Caco-2 (cell line): ENCODE measurements around the gene TMEM129. TPM values are rescaled to one million over a fixed set of nuclear protein-coding genes. Genes with fewer than 3 reads are reported as not detected.

Experiments used
- BruUV-seq: library from RNA; stranded (reverse); fragments of 400-500 nt; replicated peaks from 2 replicates; lab custom pipeline; 2021; lab: Mats Ljungman, UMichigan
- CTCF ChIA-PET: fragments of 300-600 bp; sonication (Branson Sonifier 250); formaldehyde crosslinking; loops from one replicate; lab custom pipeline; 2022; ENCODE audit warnings: antibody characterized with exemption; lab: Charles Lee
- POLR2A ChIA-PET: fragments of 300-600 bp; sonication (Branson Sonifier 250); formaldehyde crosslinking; loops from one replicate; lab custom pipeline; 2022; ENCODE audit warnings: antibody characterized with exemption; lab: Charles Lee
- DNase-seq, 2 experiments: peaks; one replicate each; pipeline versions ENCODE4 v3.0.0 to v3.0.0-alpha.2; 2020 to 2022
- H3K27me3 ChIP-seq: replicated peaks from 2 replicates; pipeline ENCODE4 v1.6.0; 2011; ENCODE audit warnings: low read length; ENCODE audit not compliant: control insufficient read depth, insufficient read depth
- H3K36me3 ChIP-seq: 2 replicates; pipeline ENCODE4 v1.5.1; 2011; ENCODE audit warnings: low read length; ENCODE audit not compliant: control insufficient read depth, insufficient read depth
- H3K4me1 ChIP-seq: fragments of 250-450 bp; sonication (Bioruptor Pico); 2 replicates; pipeline ENCODE4 v1.5.1; 2020; ENCODE audit warnings: mild to moderate bottlenecking
- H3K4me3 ChIP-seq: 2 replicates; pipeline ENCODE4 v1.5.1; 2011; ENCODE audit warnings: low read depth, mild to moderate bottlenecking, control low read depth, low read length
- H3K9me3 ChIP-seq: fragments of 250-450 bp; sonication (Bioruptor Pico); 2 replicates; pipeline ENCODE4 v1.5.1; 2020; ENCODE audit warnings: mild to moderate bottlenecking, moderate library complexity
- H3K27ac Mint-ChIP-seq: one replicate; pipeline ENCODE4 v1.8.0; 2022; ENCODE audit warnings: mixed read lengths; ENCODE audit not compliant: unreplicated experiment
- H3K27me3 Mint-ChIP-seq: one replicate; pipeline ENCODE4 v1.8.0; 2022; ENCODE audit warnings: mixed read lengths; ENCODE audit not compliant: insufficient read depth, unreplicated experiment
- H3K36me3 Mint-ChIP-seq: one replicate; pipeline ENCODE4 v1.8.0; 2022; ENCODE audit warnings: mild to moderate bottlenecking, mixed read lengths; ENCODE audit not compliant: insufficient read depth, unreplicated experiment
- H3K4me1 Mint-ChIP-seq: one replicate; pipeline ENCODE4 v1.8.0; 2022; ENCODE audit warnings: low read depth, mixed read lengths; ENCODE audit not compliant: unreplicated experiment
- H3K4me3 Mint-ChIP-seq: one replicate; pipeline ENCODE4 v1.8.0; 2022; ENCODE audit warnings: mild to moderate bottlenecking, moderate library complexity, mixed read lengths; ENCODE audit not compliant: unreplicated experiment
- H3K9me3 Mint-ChIP-seq: one replicate; pipeline ENCODE4 v1.8.0; 2022; ENCODE audit warnings: mixed read lengths; ENCODE audit not compliant: unreplicated experiment
- intact Hi-C: fragments of 100-400 bp; cut with micrococcal nuclease; formaldehyde crosslinking; loops from one replicate; pipeline ENCODE4 v1.10.0; 2022; ENCODE audit not compliant: unreplicated experiment
- total RNA-seq: library from RNA; stranded (reverse); gene quantifications from 2 replicates; pipeline ENCODE4 v1.2.3, GENCODE V29; 2022
- TF ChIP-seq, protein P1 (sequence below), 2 experiments: fragments of 200-600 bp in 1 of 2; IDR thresholded peaks; 1 replicate in 1 of 2; 2 replicates in 1 of 2; pipeline versions ENCODE4 v1.5.1 to v1.8.0; 2011 to 2022; ENCODE audit warnings: antibody characterized with exemption in 1 of 2, control low read depth in 1 of 2, inconsistent platforms in 1 of 2, low read depth in 1 of 2, low read length in 1 of 2, mild to moderate bottlenecking in 1 of 2, moderate library complexity in 1 of 2; ENCODE audit not compliant: insufficient read depth in 1 of 2, severe bottlenecking in 1 of 2, unreplicated experiment in 1 of 2

TMEM129 gene
- total RNA-seq, 1 experiment from 2014 or later: 39.0 TPM

DNA sequence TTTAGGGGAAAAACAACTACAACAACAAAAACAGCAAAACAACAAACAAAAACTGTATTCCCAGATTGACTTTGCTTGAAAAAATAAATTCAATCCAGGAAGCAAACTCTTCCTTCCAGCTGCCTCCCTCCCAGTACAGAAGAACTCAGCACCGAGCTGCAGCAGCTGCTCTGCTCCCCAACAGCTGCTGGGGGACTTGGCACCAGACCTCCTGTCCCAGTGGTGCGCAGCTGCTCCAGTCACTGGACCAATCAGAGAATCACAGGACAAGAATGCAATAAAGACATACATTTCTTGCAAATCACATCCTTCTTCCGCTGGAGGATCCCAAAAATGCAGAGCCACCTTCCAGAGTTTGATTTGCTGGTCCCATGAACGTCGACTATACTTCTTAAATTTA is 25.2 kb downstream of the TMEM129 start:
- ChIA-PET CTCF (interaction anchor here (1.1 kb wide), 1 partner anchor 27 kb away, joined by 3 read pairs; no protein-coding TSS in a partner anchor), POLR2A (no interaction called here)
- BruUV-seq: no TSS peak
- Mint-ChIP-seq H3K9me3 (no peaks in the 10 kb centered on the region), H3K27me3 (no peaks in the 10 kb centered on the region), H3K4me3 (no peak overlapping the region), H3K4me1 (no peaks in the 10 kb centered on the region), H3K36me3 (peaks cover 100% of the 10 kb centered on the region), H3K27ac (no peak overlapping the region)
- no peak for DNase-seq
- H3K36me3 ChIP-seq: peaks cover 3% of the 10 kb centered on the region
- TF ChIP-seq, protein P1, sequence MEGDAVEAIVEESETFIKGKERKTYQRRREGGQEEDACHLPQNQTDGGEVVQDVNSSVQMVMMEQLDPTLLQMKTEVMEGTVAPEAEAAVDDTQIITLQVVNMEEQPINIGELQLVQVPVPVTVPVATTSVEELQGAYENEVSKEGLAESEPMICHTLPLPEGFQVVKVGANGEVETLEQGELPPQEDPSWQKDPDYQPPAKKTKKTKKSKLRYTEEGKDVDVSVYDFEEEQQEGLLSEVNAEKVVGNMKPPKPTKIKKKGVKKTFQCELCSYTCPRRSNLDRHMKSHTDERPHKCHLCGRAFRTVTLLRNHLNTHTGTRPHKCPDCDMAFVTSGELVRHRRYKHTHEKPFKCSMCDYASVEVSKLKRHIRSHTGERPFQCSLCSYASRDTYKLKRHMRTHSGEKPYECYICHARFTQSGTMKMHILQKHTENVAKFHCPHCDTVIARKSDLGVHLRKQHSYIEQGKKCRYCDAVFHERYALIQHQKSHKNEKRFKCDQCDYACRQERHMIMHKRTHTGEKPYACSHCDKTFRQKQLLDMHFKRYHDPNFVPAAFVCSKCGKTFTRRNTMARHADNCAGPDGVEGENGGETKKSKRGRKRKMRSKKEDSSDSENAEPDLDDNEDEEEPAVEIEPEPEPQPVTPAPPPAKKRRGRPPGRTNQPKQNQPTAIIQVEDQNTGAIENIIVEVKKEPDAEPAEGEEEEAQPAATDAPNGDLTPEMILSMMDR (IDR thresholded peaks at IDR 0.05; ENCODE audit: insufficient read depth in 1 of 2, low read depth in 1 of 2, low read length in 1 of 2, severe bottlenecking in 1 of 2, unreplicated experiment in 1 of 2): no peak
- no peaks in the 10 kb centered on the region for H3K27me3 ChIP-seq
- H3K9me3 ChIP-seq: no peaks in the 10 kb centered on the region
- H3K4me3 ChIP-seq: no peak overlapping the region
- intact Hi-C loops: no loop called here
- H3K4me1 ChIP-seq: no peaks in the 10 kb centered on the region

DNA sequence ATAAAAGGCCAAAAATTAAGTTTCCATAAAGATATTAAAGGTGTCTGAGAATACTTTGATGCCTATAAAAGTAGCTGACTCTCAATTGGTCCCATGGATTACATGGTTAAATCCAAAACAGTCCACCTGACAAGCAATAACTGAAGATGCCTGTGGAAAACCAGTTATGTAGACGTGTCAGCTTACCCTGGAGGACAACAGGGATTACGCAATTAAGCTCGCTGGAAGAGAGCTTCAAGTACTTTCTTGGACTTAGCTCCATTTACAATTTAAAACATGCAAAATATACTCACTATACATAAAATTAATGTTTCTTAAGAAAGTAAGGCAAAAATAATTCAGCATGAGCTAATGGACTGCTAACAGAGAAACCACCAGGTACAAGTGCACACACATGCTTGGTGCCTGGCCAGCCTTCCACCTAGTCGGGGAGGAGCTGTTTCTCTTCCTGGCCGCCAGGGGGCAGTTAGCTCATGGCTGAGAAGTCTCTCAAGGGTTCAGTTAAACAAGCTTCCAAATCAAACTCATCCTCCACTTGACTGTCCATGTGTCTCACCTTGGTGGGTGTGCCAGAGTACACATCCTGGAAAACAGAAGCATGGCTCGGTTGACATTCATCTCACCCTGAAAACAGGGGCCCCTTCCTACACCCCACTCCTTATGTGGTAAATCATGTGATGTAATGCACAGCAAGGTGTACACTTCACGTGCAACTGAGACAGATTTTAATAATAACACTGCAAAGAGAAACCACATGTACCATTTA is 27.8 kb downstream of the TMEM129 start:
- intact Hi-C loops: loop anchor here (1.0 kb wide), 2 partner anchors 16 to 33 kb away; no protein-coding TSS in a partner anchor
- BruUV-seq: TSS peak; percentile 60

DNA sequence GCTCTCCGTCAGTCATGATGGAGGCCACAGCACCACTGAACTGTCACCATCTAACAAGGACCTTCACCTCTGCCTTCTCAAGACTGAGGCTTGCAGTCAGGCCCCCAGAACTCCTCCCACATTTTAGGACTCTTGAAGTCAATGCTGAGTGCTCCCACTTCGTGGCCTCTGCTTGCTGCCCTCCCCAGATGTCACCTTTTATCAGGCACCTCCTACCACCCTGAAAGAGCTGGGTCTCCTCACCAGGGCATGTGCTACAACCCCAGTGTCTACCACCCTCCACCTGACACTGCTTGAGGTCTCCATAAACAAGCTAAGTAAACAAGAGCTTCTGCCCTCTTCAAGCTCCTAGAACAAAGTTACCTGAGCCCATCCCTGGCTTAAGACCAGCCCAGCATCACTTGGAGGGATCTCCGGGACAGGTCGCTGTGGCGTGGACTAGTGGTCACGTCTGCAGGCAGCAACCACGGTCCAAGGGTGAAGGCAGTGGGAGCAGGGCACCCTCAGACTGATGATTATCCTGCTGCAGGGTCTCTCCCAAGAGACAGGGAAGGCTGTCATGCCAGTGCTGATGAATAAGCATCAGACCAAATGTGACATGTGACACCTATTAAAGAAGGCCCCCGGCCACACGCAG is 29.3 kb downstream of the TMEM129 start:
- Mint-ChIP-seq H3K4me3 (no peak overlapping the region), H3K36me3 (peaks cover 88% of the 10 kb centered on the region), H3K9me3 (no peaks in the 10 kb centered on the region), H3K27ac (no peak overlapping the region), H3K27me3 (no peaks in the 10 kb centered on the region), H3K4me1 (no peaks in the 10 kb centered on the region)
- no peaks in the 10 kb centered on the region for H3K27me3 ChIP-seq
- peaks cover 6% of the 10 kb centered on the region for H3K36me3 ChIP-seq
- no peaks in the 10 kb centered on the region for H3K9me3 ChIP-seq
- CTCF ChIA-PET: interaction anchor here (1.9 kb wide), 1 partner anchor 20 kb away, joined by 13 read pairs; the partner anchor contains the start of gene SLBP
- BruUV-seq: no TSS peak
- no peaks in the 10 kb centered on the region for H3K4me1 ChIP-seq
- POLR2A ChIA-PET: interaction anchor here (0.9 kb wide), 1 partner anchor 17 kb away, joined by 6 read pairs; no protein-coding TSS in a partner anchor
- DNase-seq: no peak
- TF ChIP-seq, protein P1 (IDR thresholded peaks at IDR 0.05; ENCODE audit: insufficient read depth in 1 of 2, low read depth in 1 of 2, low read length in 1 of 2, severe bottlenecking in 1 of 2, unreplicated experiment in 1 of 2): no peak
- intact Hi-C loops: no loop called here
- H3K4me3 ChIP-seq: no peak overlapping the region

More for the DNA sequence above, 27.8 kb downstream of the TMEM129 start:
- DNase-seq: peak; percentile 79 to 88
- POLR2A ChIA-PET: interaction anchor here (0.6 to 1.5 kb wide), 8 partner anchors 10 to 347 kb away, joined by 3 to 16 read pairs (median 4); partner anchors contain the start of genes SLBP, TACC3 and TMEM129
- H3K4me3 Mint-ChIP-seq: no peak overlapping the region
- H3K9me3 ChIP-seq: no peaks in the 10 kb centered on the region
- TF ChIP-seq, protein P1 (IDR thresholded peaks at IDR 0.05; ENCODE audit: insufficient read depth in 1 of 2, low read depth in 1 of 2, low read length in 1 of 2, severe bottlenecking in 1 of 2, unreplicated experiment in 1 of 2): peak; percentile 82 to 87
- peaks cover 6% of the 10 kb centered on the region for H3K36me3 ChIP-seq
- CTCF ChIA-PET: interaction anchor here (0.8 to 1.9 kb wide), 16 partner anchors 9 to 761 kb away, joined by 3 to 27 read pairs (median 6); partner anchors contain the start of genes GAK, SLBP, TACC3 and TMEM129
- H3K4me1 Mint-ChIP-seq: no peaks in the 10 kb centered on the region
- H3K4me1 ChIP-seq: no peaks in the 10 kb centered on the region
- no peaks in the 10 kb centered on the region for H3K27me3 Mint-ChIP-seq
- H3K36me3 Mint-ChIP-seq: peaks cover 97% of the 10 kb centered on the region
- H3K4me3 ChIP-seq: no peak overlapping the region
- H3K9me3 Mint-ChIP-seq: no peaks in the 10 kb centered on the region
- no peaks in the 10 kb centered on the region for H3K27me3 ChIP-seq
- H3K27ac Mint-ChIP-seq: no peak overlapping the region
